Activated CD8-positive, alpha-beta memory T cell treated with anti-CD3 and anti-CD28 coated beads for 36 hours (primary cell): ENCODE data around the gene PIN4. TPM values are rescaled to one million over a fixed set of nuclear protein-coding genes. Genes with fewer than 3 reads are reported as not detected.
"Not testable (repeated sequence)": the region's sequence is repeated elsewhere in the genome, so short reads cannot be mapped to it uniquely, and the experiment has no call there.

ENCODE experiments used
- CTCF ChIA-PET: fragments of 350-600 bp; sonication (Branson Sonifier 250); formaldehyde crosslinking; loops from one replicate; lab custom pipeline; 2021; ENCODE audit warnings: antibody characterized with exemption; lab: Charles Lee
- POLR2A ChIA-PET: fragments of 350-600 bp; sonication (Branson Sonifier 250); formaldehyde crosslinking; loops from one replicate; lab custom pipeline; 2021; ENCODE audit warnings: antibody characterized with exemption; lab: Charles Lee
- total RNA-seq, 2 experiments: library from RNA; stranded (reverse); gene quantifications; one replicate each; pipeline ENCODE4 v1.2.3, GENCODE V29; 2021

PIN4 gene
- total RNA-seq, 2 experiments from 2014 or later = 6.2 to 8.6 TPM

DNA sequence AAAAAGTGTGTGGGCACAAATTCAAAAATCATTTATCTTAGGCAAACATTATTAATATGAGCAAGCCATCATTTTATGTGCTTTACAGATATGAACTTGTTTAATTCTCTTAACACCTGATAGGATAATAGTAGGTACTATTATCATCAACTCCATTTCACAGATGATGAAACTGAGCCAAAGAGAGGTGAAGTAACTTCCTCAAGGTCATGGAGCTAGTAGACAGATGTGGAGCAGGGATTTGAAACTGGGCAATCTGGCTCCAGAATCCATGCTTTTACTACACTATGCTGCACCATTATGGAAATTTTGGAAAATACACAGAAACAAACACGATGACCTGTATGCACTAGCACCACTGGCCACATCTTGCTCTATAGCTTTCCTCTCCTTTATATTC, 1.0 kb upstream of the PIN4 start:
- POLR2A ChIA-PET = interaction anchor here (1.4 kb wide), 1 partner anchor 58 kb away, joined by 4 read pairs; the partner anchor contains the start of gene ERCC6L

DNA sequence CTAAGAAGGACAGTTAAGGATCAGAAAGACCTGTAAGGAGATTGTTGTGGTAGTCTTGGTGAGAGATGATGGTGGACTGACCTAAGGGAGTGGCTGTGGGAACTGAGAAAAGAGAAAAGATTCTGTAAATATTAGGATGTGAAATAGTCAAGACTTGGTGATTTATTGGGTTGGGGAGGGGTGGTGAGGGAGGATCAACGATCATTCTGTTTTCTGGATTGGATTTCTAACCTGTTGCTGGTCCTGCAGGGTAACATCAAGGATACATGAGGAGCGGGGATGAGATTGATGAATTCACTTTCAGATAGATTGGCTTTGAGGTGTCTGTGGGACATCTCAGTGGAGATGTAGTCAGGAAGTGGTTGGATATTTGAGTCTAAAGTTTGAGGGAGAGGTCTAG, 1.4 kb downstream of the PIN4 start:
- ChIA-PET CTCF (no interaction called here), POLR2A (no interaction called here)

More for the DNA sequence above, 1.0 kb upstream of the PIN4 start:
- CTCF ChIA-PET = interaction anchor here (0.8 kb wide), 1 partner anchor 21 kb away, joined by 3 read pairs; no protein-coding TSS in a partner anchor

DNA sequence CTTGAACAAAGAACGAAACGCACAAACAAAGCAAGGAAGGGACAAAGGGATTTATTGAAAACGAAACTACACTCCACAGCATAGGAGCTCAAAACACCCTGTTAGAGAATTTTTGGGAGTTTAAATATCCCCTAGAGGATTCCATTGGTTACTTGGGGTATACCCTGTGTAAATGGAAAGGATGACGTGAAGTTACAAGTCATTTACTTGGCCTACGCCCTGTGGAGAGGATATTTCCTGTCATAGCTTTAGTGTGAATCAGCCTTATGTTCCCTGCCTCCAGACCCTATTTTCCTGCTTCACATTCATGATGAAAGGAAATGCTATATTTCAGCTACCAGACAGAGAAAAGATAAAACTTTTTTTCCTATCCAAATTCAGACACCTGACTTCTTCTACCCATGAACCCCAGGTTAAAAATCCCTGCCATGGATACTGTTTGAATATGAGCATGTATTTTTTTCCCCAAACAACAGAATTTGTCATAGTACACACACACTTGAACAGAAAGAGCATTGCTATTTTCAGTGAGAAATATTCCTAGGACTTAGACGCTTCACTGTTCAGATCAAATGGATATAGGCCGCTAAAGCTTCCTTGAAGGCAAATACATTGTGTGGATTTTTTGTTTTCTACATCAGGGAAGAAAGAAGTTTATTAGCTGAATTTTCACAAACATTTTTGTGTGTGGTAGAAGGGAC, 20.4 kb downstream of the PIN4 start:
- ChIA-PET POLR2A (no interaction called here), CTCF (interaction anchor here (0.7 kb wide), 1 partner anchor 21 kb away, joined by 3 read pairs; no protein-coding TSS in a partner anchor)

DNA sequence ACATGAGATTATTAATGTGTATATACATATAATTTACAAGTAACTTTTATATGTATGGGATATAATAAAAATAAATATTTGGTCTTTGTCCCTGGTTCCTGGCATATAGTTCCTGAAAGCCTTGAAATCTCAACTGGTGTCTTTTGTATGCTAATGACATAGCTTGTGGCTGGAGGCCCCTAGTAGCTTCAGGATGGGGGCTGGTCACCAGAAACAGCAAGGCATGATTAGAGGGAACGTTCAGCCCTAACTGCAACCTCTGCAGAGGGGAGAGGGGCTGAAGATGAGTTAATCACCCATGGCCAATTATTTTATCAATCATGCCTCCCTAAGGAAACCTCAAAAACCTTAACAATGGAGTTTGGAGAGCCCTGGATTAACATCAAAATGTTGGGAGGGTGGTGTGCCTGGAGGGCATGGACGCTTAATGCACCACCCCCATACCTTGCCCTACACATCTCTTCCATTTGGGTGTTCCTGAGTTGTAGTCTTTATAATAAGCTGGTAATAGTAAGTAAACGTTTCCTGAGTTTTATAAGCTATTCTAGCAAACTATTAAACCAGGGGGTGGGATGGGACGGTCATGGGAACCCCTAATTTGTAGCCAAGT, 21.3 kb downstream of the PIN4 start:
- POLR2A ChIA-PET = no interaction called here
- CTCF ChIA-PET = no interaction called here

DNA sequence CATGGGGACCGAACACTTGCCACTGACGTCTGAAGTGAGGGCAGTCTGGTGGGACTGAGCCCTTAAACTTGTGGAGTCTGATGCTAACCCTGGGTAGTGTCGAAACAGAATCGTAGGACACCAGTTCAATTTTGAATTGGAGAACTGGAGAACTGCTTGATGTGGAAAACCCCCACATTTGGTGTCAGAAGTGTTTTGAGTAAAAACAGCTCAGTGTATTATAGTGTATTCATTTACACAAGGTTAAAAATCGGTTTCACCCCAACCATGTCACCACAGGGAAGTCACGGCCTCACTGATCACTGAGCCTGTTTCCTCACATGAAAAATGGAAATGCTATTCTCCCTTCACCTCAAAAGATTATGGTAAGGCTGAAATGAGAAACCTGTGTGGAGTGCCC, 21.9 kb downstream of the PIN4 start:
- CTCF ChIA-PET = no interaction called here
- POLR2A ChIA-PET = no interaction called here

DNA sequence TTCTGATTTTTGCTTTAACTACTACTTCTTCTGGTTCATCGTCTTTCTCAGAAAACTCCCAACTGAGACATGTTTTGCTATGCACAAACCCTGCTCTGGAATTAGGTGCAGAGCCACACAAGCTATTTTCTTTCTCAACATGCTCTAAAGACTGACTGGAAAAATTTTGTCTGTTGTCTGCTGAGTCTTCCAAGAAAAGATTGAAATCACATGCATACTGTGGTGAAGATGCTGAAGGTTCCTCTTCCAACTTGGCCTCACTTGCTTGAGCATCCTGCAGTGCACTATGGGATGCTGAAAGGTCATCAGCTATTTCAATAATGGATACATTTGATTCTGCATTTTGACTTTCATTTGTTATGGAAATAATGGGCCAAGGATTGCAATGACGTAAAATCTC, 24.1 kb downstream of the PIN4 start:
- ChIA-PET CTCF (no interaction called here), POLR2A (interaction anchor here (0.6 kb wide), 1 partner anchor 70 kb away, joined by 3 read pairs; no protein-coding TSS in a partner anchor)

DNA sequence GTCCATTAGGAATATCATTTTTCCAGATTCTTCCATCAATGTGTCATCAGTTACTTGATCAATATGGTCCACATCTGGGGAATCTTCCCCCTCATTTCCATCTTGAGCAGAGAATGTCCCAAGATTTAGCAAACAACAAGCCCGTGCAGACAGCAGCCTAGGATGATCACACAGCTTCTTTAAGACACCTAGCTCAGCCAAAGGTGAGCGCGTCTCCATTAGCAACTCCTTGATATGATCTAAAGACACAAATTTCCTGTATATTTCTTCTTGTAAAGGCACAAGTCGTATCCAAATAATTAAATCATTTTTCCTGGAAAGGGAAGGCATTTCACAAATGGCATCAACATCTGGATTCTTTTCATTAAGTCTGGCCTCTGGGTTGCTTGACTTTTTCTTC, 25.8 kb downstream of the PIN4 start:
- CTCF ChIA-PET = no interaction called here

DNA sequence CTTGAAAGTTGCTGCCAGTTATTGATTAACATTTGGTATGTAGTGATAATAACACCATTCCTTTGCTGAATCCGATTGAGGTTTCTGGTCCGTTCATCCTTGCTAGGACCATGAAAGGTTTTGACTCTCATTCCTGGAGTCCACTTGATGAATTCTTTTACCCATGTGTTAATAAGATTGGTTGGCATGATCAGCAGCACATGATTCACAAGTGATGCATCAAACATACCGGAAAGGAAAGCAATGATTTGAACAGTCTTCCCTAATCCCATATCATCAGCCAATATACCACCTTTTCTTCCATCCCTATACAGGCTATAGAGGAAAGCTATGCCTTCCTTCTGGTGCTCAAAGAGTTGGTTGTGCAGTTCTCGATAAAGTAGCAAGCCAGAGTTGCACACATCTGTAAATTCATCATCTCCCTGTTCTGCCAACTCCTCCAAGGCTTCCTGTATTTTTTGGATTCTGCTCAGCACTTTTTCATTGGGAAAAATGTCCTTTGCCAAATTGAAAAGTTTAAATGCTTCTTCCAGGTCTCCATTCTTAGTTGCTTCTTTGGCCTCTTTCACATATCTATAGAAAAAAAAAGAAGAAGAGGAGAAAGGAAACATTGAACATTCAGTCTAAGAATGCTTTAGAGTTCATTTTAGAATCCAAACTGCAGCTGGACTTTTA, 26.7 kb downstream of the PIN4 start:
- ChIA-PET CTCF (no interaction called here), POLR2A (no interaction called here)

More for the DNA sequence above, 25.8 kb downstream of the PIN4 start:
- POLR2A ChIA-PET = no interaction called here

DNA sequence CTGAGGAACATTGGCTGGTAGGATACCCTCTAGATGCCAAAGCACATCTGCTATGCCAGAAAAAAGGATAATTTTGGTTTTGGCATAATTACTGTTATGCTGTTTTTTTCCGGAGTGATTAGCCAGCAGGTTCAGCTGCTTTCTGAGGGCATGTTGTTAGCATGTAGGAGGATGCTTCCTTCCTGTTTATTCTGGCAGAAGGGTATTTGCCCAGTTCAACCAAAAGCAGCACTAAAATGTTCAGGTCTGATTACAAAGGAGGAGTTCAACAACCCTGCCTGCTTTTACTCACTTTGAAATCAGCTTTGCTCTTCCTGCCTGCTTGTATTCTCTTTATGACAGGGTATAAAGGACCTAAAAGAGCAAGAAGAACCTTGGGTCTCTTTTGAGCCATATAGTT, 35.4 kb downstream of the PIN4 start:
- CTCF ChIA-PET = no interaction called here
- POLR2A ChIA-PET = no interaction called here

DNA sequence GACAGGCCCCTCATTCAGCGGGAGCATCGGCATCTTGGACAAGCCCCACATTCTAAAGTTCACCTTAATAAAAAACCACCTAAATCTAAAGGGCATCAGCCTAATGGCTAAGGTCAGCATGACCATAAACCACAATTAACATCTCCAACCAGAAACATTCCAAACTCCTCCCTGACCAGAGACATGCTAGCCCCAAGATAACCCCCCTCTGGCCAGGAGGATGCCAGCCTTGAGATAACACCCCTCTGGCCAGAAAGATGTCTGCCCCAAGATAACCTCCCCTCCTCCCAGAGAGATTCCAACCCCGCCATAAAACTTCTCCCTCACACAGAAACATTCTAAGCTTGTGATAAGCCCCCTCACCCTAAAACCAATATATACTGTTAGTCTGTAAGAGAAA, 38.8 kb downstream of the PIN4 start:
- POLR2A ChIA-PET = not testable (repeated sequence)
- CTCF ChIA-PET = interaction anchor here (0.7 kb wide), 1 partner anchor 354 kb away, joined by 4 read pairs; no protein-coding TSS in a partner anchor

DNA sequence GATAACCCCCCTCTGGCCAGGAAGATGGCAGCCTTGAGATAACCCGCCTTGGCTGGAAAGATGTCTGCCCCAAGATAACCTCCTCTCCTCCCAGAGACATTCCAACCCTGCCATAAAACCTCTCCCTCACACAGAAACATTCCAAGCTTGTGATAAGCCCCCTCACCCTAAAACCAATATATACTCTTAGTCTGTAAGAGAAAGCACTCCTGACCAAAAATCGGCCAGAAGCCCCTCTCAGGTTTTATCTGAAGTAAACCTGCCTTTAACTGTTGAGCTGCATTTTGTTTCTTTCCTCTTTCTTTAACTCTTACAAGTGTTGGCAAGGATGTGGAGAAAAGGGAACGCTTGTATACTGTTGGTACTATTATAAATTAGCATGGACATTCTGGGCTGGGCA, 48.7 kb downstream of the PIN4 start:
- ChIA-PET POLR2A (no interaction called here), CTCF (no interaction called here)

DNA sequence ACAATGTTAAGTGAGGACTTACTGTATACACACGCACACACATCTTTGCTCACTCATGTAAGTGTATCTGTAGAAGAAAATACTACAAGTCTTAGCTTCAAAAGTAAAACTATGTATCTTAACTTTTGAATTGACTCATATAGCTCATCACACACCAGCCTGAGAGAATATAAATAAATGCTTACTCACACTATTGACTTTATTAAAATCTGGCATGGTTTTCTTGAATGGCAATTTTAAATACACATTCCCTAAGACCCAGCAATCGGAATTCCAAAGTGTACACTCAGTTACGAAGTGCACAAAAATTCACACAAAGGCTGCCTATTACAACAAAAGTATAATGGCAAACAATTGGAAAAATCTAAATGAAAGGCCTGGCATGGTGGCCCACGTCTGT, 55.3 kb downstream of the PIN4 start:
- ChIA-PET POLR2A (no interaction called here), CTCF (interaction anchor here (1.0 kb wide), 1 partner anchor 40 kb away, joined by 3 read pairs; the partner anchor contains the start of gene RPS4X)

DNA sequence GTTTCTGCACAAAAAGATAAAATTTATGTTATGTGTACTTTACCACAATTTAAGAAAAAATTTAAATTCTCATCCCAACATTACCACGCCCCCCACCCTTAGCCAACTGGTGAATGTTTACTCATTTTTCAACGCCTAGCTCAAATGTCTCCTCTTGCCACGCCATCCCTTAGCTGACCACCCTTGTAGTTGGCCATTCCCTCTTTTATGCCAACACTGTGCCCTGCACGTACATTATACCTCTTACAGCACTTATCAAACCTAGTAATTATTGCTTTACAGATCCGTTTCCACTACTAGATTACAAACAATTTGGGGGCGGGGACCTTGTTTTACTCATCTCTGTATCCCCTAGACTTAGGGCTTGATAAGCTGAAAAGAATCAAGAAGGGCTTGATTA, 56.6 kb downstream of the PIN4 start:
- ChIA-PET POLR2A (interaction anchor here (1.0 to 1.3 kb wide), 2 partner anchors 39 to 57 kb away, joined by 4 to 9 read pairs; partner anchors contain the start of genes PIN4 and RPS4X), CTCF (no interaction called here)

DNA sequence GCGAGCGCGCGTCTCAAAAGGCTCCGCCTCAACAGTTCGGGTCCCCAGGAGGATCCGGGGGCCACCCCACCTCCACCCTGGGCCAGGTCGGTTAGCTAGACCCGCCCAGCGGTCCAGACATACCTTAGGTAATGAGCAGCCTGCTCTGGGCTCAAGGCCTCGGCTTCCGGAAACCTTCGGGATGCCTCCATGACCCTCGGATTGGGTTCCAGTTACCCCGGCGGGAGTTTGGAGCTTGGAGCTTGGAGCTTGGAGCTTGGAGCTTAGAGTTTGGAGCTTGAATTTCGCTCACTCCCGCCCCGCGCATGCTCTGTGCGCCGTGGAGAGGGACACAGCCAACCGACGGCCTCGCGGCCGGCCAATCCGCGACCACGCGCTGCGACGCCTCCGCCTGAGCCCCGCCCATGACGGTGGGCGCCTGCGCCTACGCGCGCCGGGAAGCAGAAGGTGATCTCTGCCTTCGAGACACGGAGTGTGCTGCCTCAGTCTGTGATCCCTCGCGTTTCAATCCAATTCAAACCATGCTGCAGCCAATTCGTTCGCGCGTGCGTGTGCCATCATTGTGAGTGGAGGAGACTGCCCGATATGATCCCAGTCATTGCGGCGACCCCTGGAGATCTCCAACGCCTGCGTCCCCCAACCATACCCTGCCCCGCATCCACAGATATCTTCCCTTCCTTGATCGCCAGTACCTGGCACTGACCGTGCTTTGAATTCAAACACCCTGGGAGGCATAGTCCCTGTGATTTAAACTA, 57.3 kb downstream of the PIN4 start, which contains the start of gene ERCC6L:
Gene ERCC6L (minus strand): TSS at position 307 of the 755 bp plus-strand sequence. CDS start 116 bp downstream, at position 191.
- CTCF ChIA-PET = interaction anchor here (0.7 kb wide), 1 partner anchor 21 kb away, joined by 4 read pairs; no protein-coding TSS in a partner anchor
- POLR2A ChIA-PET = interaction anchor here (0.7 to 1.3 kb wide), 3 partner anchors 19 to 58 kb away, joined by 3 to 9 read pairs (median 4); partner anchors contain the start of genes PIN4 and RPS4X

DNA sequence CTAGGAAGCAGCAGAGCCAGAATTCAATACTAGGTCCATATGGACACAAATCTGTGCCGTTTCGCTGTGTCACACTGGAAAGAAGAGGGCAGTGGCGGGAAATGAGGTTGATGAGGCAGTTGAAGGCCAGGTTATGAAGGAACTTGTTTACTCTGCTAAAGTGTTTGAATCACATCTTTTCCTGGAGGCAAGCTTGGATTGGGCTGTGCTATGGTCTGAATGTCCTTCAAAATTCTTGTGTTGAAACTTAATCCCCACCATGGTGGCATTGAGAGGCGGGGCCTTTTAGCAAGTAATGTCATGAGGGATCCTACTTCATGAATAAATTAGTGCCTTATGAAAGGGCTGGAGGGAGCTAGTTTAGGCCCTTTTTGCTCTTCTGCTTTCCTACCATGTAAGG, 59.4 kb downstream of the PIN4 start:
- CTCF ChIA-PET = no interaction called here
- POLR2A ChIA-PET = no interaction called here

DNA sequence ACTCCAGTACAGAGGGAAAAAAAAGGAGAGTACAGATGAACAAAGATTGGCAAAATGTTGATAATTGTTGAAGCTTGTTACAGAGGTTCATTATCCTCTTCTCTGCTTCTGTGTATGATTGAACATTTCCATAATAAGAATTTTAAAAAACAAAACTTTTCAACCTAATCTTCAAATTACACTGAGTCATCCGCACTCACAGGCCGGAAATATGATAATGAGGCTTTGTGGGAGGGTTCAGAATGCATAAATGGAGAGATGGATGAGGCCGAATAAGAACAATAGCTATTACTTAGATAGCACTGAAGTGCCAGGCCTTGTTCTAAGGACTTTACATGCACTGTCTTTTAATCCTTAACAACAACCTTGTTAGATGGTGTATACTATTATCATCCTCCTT, 61.9 kb downstream of the PIN4 start:
- POLR2A ChIA-PET = no interaction called here

DNA sequence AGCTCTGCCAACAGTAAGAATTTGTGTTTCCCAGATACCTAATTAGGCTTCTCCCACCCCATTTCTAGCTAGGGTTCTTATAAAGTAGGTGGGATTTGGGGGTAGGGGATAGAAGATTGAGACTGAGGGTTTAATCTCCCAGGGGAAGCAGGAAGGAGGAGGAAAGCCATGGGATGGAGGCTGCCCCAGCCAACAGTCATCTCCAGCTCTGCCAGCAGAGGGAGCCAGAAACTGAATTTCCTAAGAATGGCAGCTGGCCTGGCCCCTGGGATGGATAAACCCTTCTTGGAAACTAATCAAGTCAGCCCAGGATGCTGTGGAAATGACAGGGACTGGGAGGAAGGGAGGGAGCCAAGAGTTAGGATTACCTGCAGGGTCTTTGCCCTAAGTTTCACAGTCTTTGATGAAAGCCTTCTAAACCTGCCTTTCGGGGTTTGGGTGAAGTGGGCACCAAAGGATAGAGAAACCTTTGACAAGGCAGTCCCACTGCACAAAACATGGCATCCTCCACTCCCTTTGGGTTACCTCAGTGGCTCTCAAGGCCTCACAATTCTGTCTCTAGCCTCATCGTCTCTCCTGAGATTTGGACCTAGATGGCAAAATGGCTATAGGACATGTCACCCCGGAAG, 64.0 kb downstream of the PIN4 start:
- POLR2A ChIA-PET = no interaction called here
- CTCF ChIA-PET = interaction anchor here (1.2 to 1.8 kb wide), 3 partner anchors 17 to 31 kb away, joined by 3 to 7 read pairs (median 6); no protein-coding TSS in a partner anchor

More for the DNA sequence above, 61.9 kb downstream of the PIN4 start:
- CTCF ChIA-PET = no interaction called here

DNA sequence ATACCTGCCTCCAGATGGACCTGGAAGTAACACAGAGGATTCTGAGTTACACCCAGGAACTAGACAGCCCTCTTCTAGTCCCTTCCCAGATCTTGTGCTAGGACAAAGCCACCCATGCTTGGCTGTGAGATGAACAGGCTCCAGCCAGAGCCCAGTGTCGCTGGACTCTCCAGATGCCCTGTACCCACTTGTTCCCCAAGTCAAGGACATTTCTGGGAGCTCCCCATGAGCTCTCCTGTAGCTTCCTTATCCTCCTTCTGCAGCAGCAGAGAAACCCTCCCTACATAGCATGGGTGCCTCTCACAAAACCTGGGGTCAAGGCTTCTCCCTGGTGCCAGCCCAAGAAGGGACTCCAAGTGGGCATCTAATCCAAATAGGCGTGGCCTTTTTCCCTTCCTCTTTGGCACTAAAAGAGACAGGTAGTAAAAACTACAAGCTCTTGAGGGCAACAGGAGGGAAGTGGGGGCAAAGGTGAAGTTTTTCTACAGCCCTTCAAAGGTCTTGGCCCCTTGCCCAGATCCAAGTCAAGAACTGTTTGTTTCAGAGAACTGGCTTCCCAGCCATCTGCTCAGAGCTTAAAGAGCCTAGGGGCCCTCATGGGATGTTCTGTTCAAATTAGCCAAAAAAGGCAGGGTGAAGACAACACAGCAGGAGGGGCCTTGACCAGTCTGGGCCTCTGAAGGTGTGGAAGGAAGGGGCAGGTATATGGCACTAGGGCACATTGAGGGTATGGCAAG, 65.8 kb downstream of the PIN4 start:
- ChIA-PET POLR2A (interaction anchor here (0.6 to 0.7 kb wide), 2 partner anchors 210 to 369 kb away, joined by 3 to 6 read pairs; no protein-coding TSS in a partner anchor), CTCF (interaction anchor here (1.0 kb wide), 1 partner anchor 10 kb away, joined by 3 read pairs; no protein-coding TSS in a partner anchor)
